NCI-H82 treated with DMSO at 0.1 percent for 48 hours (cell line): ENCODE measurements around the gene SH3PXD2B.
"Not testable (repeated sequence)": the region's sequence is repeated elsewhere in the genome, so short reads cannot be mapped to it uniquely, and the experiment has no call there.

Experiments
- DNase-seq: peaks from one replicate; lab custom pipeline; 2025; ENCODE audit not compliant: unreplicated experiment; lab: John Stamatoyannopoulos, UW

The SH3PXD2B gene

DNA sequence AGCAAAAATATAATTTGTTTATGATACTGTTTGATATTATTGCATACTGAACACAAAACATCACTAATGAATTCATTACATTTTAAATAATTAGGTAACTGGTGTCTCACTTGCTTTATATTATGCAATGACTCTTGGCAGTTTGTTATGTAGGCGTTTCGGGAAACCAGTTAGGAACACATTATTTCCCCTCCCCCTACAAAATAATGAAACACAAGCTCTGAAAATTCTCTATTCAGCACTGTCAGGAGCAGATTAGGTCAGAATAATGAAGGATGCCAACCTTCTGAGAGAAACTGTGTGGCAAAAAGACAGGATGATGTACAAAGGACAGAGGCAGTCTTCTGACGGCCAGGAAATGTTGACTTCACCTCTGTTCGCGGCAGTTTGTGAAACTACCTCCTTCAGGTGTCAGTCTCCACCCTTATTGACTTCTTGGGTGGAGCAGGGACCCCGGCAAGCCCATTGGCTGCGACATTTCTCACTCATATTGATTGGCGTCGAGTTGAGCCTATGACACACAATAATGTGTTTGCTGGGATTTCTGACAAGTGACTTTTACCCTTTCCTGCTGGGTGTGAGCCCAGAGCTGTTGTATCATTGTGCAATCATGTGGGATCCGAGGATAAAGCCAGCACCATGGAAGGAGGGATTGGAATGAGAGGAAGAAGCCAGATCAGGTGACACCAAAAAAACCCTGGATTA, 33.9 kb downstream of the SH3PXD2B start:
- DNase-seq, result no peak

DNA sequence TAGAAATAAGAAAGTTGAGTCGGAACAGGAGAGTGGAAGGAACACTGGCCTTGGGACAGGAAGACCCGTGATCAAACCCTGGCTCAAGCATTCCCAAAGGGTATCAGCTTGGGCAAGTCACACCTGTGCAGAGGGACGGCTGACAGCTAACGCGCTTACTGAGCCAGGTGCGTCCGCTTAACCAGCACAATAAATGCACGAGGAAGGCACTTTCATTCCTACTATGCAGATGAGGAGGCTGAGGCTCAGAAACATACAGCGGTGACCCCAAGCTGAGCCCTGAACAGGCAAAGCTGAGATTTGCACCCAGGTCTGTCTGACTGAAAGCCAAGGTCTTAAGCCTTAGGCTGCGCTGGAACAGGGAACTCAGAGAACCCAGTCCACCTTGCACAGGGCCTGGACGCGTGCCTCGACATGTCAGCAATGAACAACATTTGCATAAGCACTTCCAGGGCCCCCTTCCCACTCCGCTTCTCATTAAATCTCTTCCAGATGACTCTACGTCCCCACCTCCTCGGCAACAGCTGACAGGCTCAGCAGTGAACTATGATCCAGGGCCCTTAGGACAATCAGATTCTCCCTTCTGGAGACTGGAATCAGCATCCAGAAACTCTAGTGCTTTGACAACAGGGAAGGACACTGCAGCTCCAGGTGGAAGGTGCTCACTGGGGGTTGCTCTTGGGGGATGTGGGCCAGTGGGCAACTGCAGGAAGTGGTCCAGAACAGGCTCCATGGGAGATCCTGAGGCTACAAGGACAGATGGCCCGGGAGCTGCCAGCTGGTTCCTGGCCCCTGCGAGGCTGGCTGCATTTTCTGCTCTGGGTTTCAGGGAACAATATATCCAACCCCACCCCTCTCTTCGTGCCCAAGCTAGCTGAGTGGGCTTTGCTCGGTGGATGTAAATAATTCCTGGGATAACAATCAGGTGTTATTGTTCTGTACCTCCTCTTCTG, 35.2 kb downstream of the SH3PXD2B start:
- no peak for DNase-seq

DNA sequence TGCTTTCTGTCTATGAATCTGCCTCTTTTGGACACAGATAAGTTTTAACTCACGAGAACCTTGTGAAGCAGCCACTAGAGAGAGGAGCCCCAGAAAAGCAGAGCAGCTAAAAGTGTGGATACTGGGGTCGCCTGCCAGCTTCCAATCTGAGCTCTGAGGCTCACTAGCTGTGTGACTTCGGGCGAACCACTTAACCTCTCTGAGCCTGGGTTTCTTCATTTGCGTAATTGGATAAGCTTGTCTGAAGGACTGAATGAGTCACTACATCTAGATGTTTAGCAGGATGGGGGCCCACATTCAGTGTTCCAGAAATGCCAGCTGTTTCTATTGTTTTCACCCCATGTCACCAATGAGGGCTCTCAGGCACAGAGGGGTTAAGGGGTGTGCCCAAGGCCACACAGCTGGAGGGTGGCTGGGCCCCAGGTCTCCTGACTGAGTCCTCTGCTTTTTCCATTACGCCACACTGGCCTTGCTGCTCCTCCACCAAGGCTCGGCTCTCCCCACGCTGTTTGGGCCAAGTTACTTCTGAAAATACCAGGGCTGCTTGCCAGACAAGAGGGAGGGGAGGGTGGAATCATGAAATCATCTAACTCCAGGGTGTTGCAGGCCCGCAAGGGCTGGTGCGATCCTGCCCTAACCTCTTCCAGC, 36.2 kb downstream of the SH3PXD2B start:
- DNase-seq, result no peak

DNA sequence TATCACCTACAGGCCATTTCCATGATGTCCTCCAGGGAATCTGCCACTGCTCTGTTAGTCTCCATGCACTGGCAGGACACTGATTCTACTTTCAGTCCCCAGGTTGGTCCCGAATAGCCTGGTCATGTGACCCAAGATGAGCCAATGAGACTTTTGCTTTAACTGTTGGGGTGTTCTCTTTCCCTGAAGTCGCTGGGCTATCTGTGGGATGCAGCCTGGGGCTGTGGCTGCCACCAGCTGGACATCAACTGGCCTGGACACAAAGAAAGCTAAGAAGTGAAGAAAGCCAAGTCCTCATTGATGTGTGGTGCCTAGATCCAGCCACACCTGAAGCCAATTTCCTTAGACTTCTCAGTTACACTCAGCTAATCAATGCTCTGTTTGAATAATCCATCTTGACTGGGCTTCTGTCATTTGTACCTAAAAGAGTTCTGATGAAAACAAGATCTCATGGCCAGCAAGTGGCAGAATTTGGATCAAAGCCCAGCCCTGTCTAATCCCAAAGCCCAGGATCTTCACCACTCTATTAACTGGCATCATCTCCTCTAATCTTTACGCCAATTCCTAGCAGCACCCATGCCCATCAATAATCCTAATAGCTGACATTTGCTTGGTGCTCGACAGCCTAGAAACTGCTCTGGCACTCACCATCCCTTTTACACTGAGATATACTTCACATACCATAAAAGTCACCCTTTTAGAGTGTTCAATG, 37.0 kb downstream of the SH3PXD2B start:
- no peak for DNase-seq

DNA sequence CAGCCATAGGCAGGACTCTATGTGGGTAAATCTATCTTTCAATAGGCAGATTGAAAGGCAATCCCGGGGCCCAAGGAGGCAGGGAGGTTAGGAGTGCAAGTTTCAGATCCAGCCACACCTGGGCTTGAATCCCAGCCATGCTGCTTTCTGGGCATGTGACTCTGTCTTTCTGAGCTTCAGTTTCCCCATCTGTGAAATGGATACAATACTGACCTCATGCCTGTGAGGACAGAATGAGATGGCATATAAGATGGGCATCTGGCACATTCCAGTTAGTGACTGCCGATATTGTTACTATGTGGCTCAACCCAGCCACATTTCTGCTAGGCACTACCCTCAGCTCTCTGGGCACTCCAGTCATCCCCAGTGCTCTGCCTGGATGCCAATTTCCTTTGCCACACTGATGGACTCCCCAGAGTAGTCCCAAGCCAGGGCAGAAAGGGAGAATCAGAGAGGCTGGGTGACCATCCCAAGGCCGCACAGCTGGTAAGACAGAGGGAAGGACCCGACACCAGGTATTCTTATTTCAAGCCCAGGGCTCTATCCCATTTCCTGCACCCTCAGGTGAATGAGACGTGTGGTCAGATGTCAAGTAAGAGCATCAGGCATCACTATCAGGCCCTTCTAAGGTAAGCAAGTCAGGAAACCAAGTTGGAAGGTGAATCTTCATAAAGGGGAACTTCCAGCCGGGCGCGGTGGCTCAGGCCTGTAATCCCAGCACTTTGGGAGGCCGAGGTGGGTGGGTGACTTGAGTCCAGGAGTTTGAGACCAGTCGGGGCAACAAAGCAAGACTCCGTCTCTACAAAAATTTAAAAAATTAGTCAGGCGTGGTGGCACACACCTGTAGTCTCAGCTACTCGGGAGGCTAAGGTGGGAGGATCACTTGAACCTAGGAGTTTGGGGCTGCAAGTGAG, 38.7 kb downstream of the SH3PXD2B start:
- DNase-seq, result no peak

DNA sequence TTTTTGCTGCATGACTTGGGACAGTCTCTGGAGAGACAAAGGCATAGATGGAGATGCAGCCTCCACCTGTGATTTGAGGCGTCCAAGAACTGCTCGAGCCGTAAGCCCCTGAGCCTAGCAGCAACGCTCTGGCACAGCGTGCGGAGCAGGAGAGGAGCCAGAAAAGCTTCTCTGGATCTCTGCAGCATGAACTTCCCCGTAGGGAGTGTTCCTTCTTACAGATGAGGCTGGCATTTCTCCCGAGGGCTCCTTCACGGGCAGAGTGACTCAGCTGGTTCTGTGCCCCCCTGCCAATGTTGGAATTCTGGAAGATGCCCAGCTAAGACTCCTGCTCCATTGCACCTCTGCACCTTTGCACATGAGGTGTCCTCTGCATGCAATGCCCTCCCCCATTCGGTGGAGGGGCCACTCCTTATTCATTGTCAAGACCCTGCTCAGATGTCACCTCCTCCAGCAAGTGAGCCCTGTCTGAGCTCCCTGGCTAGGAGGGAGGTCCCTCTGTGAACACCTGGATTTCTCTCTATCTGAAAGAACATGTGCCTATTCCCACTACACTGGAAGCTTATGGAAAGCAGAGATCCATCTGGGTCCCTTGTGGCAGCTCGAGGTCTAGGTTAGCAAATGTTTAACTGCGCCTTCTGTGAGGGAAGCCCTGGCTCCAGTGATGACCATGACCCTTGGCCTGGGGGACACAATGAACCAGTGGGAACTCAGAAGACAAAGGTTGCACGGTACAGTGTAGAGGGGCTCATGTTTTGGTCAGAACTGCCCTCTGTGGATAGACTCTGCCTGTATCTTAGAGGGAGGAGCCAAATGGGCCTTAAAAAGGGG, 39.6 kb downstream of the SH3PXD2B start:
- no peak for DNase-seq

DNA sequence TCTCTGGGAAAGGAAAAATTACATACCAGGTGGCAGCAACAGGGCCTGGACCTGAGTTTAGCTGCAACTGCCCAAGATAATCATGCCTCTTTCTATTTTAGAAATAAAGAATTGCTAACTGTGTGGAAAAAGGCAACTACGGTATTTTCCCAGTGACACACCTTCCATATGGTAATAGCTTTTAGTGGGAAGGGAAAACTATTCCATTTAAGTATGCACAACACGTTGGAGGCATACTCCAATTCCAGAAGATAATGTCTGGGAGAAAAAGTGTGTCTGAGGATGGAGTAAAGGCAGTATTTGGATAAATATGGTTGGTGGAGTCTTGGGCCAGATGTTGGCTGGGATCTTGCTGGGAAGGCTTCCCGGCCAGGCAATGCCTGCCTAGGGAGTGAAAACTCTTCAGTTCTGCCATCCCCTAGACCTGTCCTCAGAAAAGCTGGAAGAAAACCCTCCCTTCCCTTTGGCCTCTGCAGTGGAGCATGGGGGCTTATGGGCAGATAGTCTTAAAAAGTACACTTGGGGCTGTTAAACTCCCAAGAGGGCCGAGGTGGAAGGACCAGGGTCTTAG, 40.6 kb downstream of the SH3PXD2B start:
- DNase-seq, result no peak

DNA sequence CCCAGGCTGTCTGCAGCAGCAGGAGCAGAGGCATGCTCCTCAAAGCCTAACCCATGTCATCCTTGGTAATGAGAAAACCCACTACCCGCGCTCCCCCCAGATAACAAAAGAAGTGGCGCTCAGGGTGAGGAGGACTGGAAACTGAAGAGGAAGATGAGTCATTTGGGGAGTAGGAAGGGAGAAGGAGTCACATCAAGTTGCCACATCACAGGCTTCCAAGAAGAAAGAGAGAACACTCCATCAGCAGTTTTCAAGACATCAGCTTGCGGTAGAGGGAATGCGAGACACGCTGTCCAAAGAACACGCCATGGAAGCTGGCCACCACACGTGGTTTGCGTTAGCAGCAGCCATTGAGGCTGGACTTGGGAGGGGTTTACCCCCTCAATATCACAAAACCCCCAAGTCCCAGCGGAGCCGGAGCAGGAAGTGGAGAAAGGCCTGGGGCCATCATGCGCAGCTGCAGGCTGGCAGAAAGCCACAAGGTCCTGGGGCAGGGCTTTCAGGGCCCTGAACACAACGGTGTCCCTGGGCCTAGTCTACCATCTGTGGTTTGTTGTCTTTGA, 41.5 kb downstream of the SH3PXD2B start:
- DNase-seq, result no peak

DNA sequence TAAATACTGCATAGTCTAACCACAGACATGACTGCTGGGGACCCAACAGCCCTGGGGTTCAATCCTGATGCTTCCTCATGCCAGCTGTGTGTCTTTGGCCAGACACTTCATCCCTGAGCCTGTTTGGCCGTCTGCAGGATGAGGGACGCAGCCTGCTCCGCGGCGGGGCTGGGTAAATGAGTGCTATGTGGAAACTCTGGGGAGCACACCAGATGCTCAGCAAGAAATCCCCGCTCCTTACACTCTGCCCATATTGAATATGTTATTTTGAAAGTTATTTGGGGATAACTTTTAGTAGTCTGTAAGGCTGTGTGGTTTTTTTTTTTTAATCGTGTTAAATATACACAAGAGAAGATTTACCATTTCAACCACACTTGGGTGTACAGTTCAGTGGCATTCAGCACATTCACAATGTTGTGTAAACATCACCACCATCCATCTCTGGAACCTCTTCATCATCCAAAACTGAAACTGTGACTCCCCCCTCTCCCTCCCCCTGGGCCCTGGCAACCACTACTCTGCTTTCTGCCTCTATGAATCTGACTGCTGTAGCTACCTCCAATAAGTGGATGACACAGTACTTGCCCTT, 42.7 kb downstream of the SH3PXD2B start:
- no peak for DNase-seq

DNA sequence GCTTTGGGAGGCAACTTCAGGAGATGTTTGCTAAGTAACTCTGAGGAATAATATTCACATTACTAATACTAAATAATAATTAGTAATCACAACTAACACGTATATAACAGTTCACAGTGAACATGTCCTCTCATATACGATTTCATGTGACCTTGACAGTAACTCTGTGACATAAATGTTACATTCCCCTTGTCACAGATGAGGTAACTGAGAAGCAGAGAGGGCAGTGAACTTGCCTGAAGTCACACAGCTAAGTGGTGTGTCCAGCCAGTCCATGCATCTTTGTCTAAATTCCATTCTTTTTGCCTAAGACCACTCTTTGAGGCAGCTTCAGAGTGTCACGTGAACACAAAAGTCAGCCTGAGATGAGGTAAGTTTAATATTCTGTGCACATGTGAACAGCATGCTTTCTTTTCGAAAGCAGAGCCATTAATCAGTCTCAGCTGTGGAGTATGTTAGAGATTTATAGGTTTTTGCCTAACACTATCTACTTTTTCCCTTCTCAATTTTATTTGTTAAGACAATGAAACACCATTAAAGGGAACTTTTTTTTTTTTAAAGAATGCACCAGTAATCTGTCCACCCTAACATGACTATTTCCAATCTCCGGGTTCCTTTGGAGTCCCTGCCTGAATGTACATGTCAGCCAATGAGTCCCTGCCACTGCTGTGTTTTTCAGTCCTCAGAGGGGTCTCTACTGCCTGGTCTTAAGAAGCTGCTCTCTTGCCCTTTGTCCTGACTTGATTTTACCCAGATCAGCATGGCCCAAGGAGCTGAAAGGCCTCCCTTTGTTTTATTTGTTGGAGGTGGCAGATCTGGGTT, 43.5 kb downstream of the SH3PXD2B start:
- no peak for DNase-seq

DNA sequence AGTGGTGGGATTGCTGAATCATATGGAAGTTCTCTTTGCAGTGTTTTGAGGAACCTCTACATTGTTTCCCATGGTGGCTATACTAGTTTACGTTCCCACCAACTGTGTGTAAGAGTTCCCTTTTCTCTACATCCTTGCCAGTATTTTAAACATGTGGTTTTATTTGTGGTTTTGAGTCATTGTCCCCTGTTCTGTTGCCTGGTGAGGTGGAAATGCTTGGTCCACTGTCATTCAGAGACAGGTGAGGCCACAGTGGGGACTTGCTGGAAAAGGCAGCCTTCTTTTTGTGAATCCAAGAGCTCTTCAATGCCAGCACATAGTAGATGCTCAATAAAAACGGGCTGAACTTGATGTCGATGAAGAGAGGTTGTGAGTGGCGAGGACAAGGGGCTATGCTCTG, 44.2 kb downstream of the SH3PXD2B start:
- no peak for DNase-seq

DNA sequence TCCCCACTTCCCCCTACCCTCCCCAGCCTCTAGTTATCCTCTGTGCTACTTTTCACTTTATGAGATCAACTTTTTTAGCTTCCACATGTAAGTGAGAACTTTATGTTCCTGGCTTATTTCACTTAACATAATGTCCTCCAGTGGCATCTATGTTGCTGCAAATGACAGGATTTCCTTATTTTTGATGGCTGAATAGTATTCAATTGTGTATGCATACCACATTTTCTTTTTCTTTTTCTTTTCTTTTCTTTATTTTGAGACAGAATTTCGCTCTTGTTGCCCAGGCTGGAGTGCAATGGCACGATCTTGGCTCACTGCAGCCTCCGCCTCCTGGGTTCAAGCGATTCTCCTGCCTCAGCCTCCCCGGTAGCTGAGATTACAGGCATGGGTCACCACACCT, 44.8 kb downstream of the SH3PXD2B start:
- not testable (repeated sequence) for DNase-seq

DNA sequence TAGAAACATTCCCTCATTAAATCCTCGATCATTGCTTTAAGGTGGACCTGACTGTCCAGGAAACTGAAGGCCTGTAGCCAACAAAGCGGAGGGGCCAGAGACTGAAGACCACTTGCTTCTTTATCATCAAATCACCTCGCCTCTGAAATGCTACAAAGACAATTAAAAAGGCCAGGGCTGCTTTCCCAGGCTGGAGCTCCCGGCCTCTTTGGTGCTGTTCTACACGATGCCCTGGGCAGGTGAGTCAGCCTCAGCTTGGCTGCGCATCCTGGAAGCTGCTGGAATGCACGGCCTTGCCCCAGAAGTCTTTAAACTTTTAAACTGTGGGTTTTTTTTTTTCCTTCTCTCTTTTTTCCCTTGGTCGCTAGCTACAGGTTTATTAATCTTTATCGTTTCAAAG, 46.5 kb downstream of the SH3PXD2B start:
- no peak for DNase-seq

DNA sequence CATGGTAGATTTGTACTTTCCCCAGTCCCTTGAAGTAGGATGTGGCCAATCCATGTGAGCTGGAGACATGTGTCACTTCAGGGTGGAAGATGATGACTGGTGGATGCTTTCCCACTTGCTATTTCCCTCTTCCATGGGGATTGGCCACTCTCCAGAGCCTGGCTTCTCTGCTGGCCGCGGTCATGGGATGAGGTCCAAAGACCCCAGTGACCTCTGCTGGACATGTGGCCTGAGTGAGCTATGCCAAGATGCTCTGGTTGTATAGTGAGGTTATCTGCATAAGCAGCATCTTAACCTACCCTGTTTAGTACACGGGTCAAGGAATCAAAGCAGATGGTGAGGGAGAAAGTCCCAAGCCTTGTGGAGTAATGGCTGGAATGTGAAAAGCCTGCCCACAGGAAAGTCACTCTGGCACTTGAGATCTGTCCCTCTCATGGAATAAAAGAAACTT, 47.1 kb downstream of the SH3PXD2B start:
- no peak for DNase-seq

DNA sequence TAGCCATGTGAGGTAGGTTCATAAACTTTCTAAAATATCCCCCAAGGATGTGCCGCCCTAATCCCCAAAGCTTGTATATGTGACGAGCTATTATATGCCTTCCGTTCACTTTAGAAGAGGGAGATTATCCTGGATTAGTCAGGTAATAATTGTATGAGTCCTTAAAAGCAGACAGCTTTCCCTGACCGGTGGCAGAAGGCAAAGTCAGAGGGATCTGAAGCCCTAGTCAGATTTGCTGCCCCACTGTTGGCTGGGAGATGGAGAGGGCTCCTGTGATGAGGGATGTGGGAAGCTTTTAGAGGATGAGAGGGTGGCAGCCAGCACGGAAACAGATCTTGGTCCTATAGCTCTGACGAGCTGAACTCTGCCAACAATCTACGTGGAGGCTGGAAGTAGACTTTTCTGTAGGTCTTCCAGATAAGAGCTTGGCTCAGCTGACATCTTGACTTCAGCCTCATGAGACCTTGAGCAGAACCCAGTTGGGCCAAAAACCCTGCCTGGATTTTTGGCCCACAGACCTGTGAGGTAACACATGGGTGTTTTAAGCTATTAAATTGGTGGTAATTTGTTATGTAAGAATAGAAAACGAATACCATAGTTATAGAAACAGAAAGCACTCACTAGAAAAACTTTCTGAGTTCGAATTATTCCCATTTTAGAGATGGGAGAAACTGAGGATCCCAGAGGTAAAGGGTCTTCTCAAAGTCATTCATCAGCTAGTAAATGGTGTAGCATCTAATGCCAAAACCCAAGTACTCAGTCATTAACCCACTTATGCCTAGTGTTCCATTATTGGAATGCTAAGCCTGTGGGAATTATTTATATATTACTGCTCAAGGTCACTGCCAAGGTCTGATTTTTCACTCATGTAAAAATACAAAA, 48.9 kb downstream of the SH3PXD2B start:
- DNase-seq, result peak; percentile 96

DNA sequence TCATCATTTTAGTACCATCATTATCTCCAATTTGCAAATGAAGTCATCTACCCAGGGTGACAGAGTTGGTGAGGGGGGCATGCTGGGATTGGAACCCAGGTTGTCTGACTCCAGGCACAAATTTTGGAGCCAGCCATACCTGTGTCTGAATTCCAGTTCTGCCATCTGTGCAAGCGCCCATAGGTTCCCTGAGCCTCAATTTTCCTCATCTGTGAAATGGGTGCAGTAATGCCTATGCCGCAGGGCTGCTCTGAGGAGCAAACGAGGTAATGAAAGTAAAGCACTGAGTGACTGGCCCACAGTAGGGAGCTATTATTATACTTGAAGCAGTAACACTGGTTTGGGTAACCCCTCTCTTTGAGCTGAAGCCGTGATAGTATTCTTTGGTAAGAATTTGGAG, 49.6 kb downstream of the SH3PXD2B start:
- DNase-seq, result no peak
